GM19099 (cell line): ENCODE data around the gene PIGZ.

ENCODE experiments used
- POLR2A ChIP-seq: IDR thresholded peaks from 3 replicates; pipeline ENCODE4 v1.6.1; 2011; ENCODE audit warnings: low read depth; ENCODE audit not compliant: insufficient read length; ENCODE audit errors: extremely low read depth

The PIGZ gene

GRCh38 chr3:196931828-196932587 lies 36.6 kb downstream of the PIGZ start:
- TF ChIP-seq POLR2A, result no peak

GRCh38 chr3:196931157-196931556 lies 37.5 kb downstream of the PIGZ start:
- TF ChIP-seq POLR2A, result no peak

GRCh38 chr3:196927571-196928453 lies 40.8 kb downstream of the PIGZ start:
- no peak for TF ChIP-seq POLR2A

- TF ChIP-seq POLR2A, result no peak
Observed at GRCh38 chr3:196920733-196921132, 47.9 kb downstream of the PIGZ start.

GRCh38 chr3:196918968-196919367 lies 49.7 kb downstream of the PIGZ start:
- TF ChIP-seq POLR2A, result no peak

DNA sequence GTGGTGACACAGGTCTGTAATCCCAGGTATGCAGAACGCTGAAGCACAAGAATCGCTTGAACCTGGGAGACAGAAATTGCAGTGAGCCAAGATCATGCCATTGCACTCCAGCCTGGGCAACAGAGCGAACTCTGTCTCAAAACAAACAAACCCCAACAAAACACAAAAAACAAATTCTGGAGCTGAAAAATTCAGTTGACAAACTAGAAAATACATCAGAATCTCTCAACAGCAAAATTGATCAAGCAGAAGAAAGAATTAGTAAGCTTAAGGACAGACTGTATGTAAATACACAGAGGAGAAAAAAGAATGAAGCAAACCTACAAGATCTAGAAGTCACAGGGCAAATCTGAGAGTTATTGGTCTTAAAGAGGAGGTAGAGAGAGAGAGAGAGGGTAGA lies 51.6 kb downstream of the PIGZ start:
- no peak for TF ChIP-seq POLR2A

DNA sequence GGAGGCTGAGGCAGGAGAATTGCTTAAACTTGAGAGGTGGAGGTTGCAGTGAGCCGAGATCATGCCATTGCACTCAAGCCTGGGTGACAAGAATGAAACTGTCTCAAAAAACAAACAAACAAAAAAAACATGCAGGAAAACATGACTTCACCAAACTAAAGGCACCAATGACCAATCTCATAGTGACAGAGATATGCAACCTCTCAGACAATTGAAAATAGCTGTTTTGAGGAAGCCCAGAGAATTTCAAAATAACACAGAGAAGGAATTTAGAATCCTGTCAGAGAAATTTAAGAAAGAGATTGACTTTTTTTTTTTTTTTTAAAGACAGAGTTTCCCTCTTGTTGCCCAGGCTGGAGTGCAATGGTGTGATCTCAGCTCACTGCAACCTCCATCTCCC lies 52.4 kb downstream of the PIGZ start:
- no peak for TF ChIP-seq POLR2A

DNA sequence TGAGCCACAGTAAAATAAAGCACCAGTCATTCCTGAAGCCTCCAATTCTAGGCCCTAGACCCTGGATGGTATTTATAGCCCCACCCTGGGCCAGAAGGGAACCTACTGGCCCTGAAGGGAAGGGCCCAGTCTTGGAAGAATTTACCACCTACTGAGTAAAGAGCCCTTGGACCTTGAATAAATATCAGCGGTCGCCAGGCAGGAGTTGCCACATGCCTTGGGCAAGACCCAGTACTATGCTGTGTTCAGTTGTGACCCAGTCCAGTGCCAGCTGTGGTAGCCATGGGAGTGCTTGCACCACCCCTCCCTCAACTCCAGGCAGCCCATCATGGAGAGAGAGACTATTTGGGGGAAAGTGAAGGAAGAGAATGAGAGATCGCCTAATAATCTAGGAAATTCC lies 53.3 kb downstream of the PIGZ start:
- TF ChIP-seq POLR2A, result no peak

DNA sequence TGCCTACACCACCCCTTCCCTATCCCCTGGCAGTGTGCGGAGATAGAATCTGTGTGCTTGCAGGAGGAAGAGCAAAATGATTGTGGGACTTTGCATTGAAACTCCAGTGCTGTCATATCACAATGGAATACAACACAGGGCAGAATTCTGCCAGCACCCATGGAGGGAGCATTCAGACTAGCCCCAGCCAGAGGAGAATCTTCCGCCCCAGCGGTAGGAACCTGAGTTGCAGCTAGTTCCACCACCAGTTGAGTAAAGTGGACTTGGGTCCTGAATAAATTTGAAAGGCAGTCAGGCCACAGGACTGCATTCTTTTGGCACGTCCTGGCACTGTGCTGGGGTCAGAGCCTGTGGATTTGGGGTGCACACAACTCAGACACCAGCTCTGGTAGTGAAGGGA lies 53.8 kb downstream of the PIGZ start:
- TF ChIP-seq POLR2A, result no peak

DNA sequence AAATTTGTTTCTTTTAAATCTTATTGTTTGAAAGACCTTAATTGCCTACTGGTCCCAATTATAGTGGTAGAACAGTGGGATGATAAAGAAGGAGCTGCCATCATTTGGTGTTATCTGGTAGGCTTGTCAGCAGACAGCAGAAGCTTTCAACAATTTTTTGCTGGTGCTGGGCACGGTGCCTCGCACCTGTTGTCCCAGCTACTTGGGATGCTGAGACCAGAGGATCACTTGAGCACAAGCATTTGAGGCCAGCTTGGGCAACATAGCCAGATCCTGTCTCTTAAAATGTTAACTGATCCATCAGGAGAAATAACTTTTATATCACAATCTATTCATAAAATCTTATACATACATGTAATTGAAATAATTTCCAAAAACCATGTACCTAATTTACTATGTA lies 64.9 kb downstream of the PIGZ start:
- no peak for TF ChIP-seq POLR2A

DNA sequence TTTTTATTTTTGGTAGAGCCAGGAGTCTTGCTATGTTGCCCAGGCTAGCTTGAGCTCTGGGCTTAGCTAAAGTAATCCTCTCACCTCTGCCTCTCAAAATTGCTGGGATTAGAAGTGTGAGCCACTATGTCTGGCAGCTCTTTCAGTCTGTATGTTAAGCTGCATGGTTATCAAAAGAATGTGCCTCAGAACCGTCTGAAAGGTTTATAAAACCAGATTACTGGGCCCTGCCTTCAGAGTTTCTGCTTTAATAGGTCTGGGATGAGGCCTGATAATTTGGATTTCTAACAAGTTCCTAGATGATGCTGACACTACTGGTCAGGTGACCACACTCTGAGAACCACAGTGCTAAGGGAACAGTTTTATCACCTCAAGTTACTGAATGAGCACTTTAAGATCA lies 66.3 kb downstream of the PIGZ start:
- TF ChIP-seq POLR2A, result no peak

DNA sequence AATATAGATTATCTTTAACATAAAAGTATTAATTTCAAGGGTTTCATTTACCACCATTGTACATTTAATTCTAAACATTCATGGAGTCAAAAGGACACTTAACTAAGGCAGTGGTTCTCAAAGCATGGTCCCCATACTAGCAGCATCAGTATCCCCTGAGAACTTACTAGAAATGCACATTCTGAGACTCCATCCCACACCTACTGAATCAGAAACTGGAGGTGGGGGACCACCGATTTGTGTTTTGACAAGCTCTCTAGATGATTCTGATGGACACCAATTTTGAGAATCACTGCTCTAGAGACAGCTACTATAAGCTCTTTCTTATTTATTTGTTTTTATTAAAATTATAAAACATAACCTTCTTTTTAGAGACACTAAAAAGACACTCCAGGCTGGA lies 66.9 kb downstream of the PIGZ start:
- TF ChIP-seq POLR2A, result no peak
